HepG2 (cell line): ENCODE results near the gene SYT14. TPM values are rescaled to one million over a fixed set of nuclear protein-coding genes. Genes with fewer than 3 reads are reported as not detected.
"Not testable (repeated sequence)": the region's sequence is repeated elsewhere in the genome, so short reads cannot be mapped to it uniquely, and the experiment has no call there.

ENCODE experiments used
- ATAC-seq: fragments of 200-7000 bp; cut with Tn5 transposase; 3 replicates; pipeline ENCODE4 v1.9.1; 2020; ENCODE audit warnings: mild to moderate bottlenecking, moderate library complexity
- BruUV-seq: library from RNA; stranded (reverse); fragments of 400-500 nt; replicated peaks from 2 replicates; lab custom pipeline; 2021; lab: Mats Ljungman, UMichigan
- CTCF ChIA-PET: fragments of 300-600 bp; formaldehyde crosslinking; extraction: SDS; loops from one replicate; lab custom pipeline; 2021; ENCODE audit warnings: low total read pairs, inconsistent platforms, low intra/inter-chr PET ratio; lab: Yijun Ruan, JAX
- POLR2A ChIA-PET: fragments of 350-600 bp; sonication (Branson Sonifier 250); formaldehyde crosslinking; loops from one replicate; lab custom pipeline; 2020; ENCODE audit warnings: antibody characterized with exemption, inconsistent platforms; lab: Yijun Ruan, JAX
- DNase-seq: peaks from one replicate; pipeline ENCODE4 v3.0.0-alpha.2; 2015; ENCODE audit warnings: low spot score
- FAIRE-seq: peaks from 3 replicates; lab custom pipeline; 2011; peaks lifted over from hg19 to GRCh38; lab: Jason Lieb, UNC
- H2AFZ ChIP-seq: one replicate; pipeline ENCODE4 v1.6.1; 2011; ENCODE audit warnings: low read length, inconsistent platforms
- H3K27ac ChIP-seq: fragments of 300-600 bp; 3 replicates; pipeline ENCODE4 v1.8.0; 2011; ENCODE audit warnings: mixed run types, mild to moderate bottlenecking, mixed read lengths, low read length, inconsistent platforms; ENCODE audit not compliant: insufficient read depth; ENCODE audit errors: extremely low read length
- H3K27me3 ChIP-seq, 2 experiments: fragments of 200-600 bp in 1 of 2; 2 replicates in 1 of 2; 3 replicates in 1 of 2; pipeline versions ENCODE4 v1.6.0 to v1.8.0; 2011; ENCODE audit warnings: low read length in 2 of 2, mild to moderate bottlenecking in 2 of 2, moderate library complexity in 2 of 2, inconsistent platforms in 1 of 2; ENCODE audit not compliant: insufficient read depth in 2 of 2, control insufficient read depth in 1 of 2
- H3K36me3 ChIP-seq, 2 experiments: fragments of 200-600 bp in 1 of 2; replicated peaks in 1 of 2; 2 replicates in 1 of 2; 3 replicates in 1 of 2; pipeline versions ENCODE4 v1.5.1 to v1.8.0; 2011; ENCODE audit warnings: low read length in 2 of 2, inconsistent platforms in 1 of 2; ENCODE audit not compliant: insufficient read depth in 2 of 2, control insufficient read depth in 1 of 2
- H3K4me1 ChIP-seq: 2 replicates; pipeline ENCODE4 v1.5.1; 2012; ENCODE audit warnings: low read length, inconsistent platforms; ENCODE audit not compliant: insufficient read depth
- H3K4me2 ChIP-seq: 2 replicates; pipeline ENCODE4 v1.6.0; 2011; ENCODE audit warnings: low read depth, low read length, inconsistent platforms
- H3K4me3 ChIP-seq, 3 experiments: fragments of 200-600 bp in 1 of 3; sonication (generic), shearing (Covaris generic) in 1 of 3; replicated peaks in 1 of 3; 2 replicates each; pipeline ENCODE4 v1.5.1; 2011 to 2016; ENCODE audit warnings: low read length in 3 of 3, inconsistent platforms in 2 of 3, low read depth in 2 of 3, mild to moderate bottlenecking in 2 of 3, control low read depth in 1 of 3, mixed read lengths in 1 of 3; ENCODE audit not compliant: insufficient read depth in 1 of 3
- H3K79me2 ChIP-seq: one replicate; pipeline ENCODE4 v1.6.1; 2011; ENCODE audit warnings: low read length, inconsistent platforms; ENCODE audit not compliant: insufficient read depth
- H3K9ac ChIP-seq: 2 replicates; pipeline ENCODE4 v1.6.0; 2011; ENCODE audit warnings: mild to moderate bottlenecking, low read depth, low read length, inconsistent platforms; ENCODE audit not compliant: insufficient read depth
- H3K9me3 ChIP-seq: 2 replicates; pipeline ENCODE4 v1.5.1; 2012; ENCODE audit warnings: mild to moderate bottlenecking, low read length
- H4K20me1 ChIP-seq: 2 replicates; pipeline ENCODE4 v1.6.0; 2011; ENCODE audit warnings: inconsistent platforms, mild to moderate bottlenecking, low read length, moderate library complexity; ENCODE audit not compliant: insufficient read depth
- ARNT2 ChIP-seq: sonication (generic); formaldehyde crosslinking; IDR thresholded peaks from 2 replicates; pipeline ENCODE4 v1.8.0; 2022; ENCODE audit warnings: mild to moderate bottlenecking, low read depth, missing genetic modification reagents, moderate library complexity
- CTCF ChIP-seq: sonication (generic); formaldehyde crosslinking; IDR thresholded peaks from 2 replicates; pipeline ENCODE4 v1.5.0; 2020; ENCODE audit warnings: mild to moderate bottlenecking, missing genetic modification reagents, moderate library complexity
- E2F2 ChIP-seq: sonication (generic); formaldehyde crosslinking; IDR thresholded peaks from 2 replicates; pipeline ENCODE4 v1.4.0; 2020; ENCODE audit warnings: missing genetic modification reagents, borderline replicate concordance
- IRF2 ChIP-seq: IDR thresholded peaks from 2 replicates; pipeline ENCODE4 v1.6.1; 2018; ENCODE audit warnings: missing genetic modification reagents, missing compliant biosample characterization
- KAT2B ChIP-seq: fragments of 150-350 bp; IDR thresholded peaks from 2 replicates; pipeline ENCODE4 v1.6.1; 2014; ENCODE audit warnings: low read depth, low read length, borderline replicate concordance
- MAFK ChIP-seq, 2 experiments: IDR thresholded peaks in 1 of 2; conservative IDR thresholded peaks in 1 of 2; 2 replicates each; pipeline ENCODE4 v1.6.1; 2011; ENCODE audit warnings: improper control_type of control experiment in 2 of 2, low read length in 2 of 2
- NFYB ChIP-seq: sonication (generic); formaldehyde crosslinking; IDR thresholded peaks from 2 replicates; pipeline ENCODE4 v1.4.0; 2020; ENCODE audit warnings: missing genetic modification reagents
- NFYC ChIP-seq: IDR thresholded peaks from 2 replicates; pipeline ENCODE4 v1.6.1; 2016; ENCODE audit warnings: missing genetic modification reagents, missing compliant biosample characterization
- POLR2AphosphoS5 ChIP-seq: IDR thresholded peaks from 2 replicates; pipeline ENCODE4 v1.6.1; 2012; ENCODE audit warnings: low read depth, low read length
- PRPF4 ChIP-seq: fragments of 200-400 bp; formaldehyde crosslinking; IDR thresholded peaks from 2 replicates; pipeline ENCODE4 v1.6.1; 2016; ENCODE audit warnings: low read length, low read depth; ENCODE audit not compliant: poor library complexity, severe bottlenecking
- TSC22D2 ChIP-seq: sonication (generic); formaldehyde crosslinking; IDR thresholded peaks from 2 replicates; pipeline ENCODE4 v1.5.1; 2020; ENCODE audit warnings: missing genetic modification reagents, mild to moderate bottlenecking, borderline replicate concordance
- ZNF251 ChIP-seq: sonication (generic); formaldehyde crosslinking; IDR thresholded peaks from 2 replicates; pipeline ENCODE4 v1.9.0; 2021; ENCODE audit warnings: mild to moderate bottlenecking, missing genetic modification reagents
- ZNF326 ChIP-seq: sonication (generic); formaldehyde crosslinking; IDR thresholded peaks from 2 replicates; pipeline ENCODE4 v1.4.0; 2020; ENCODE audit warnings: missing genetic modification reagents, borderline replicate concordance
- ZNF337 ChIP-seq: sonication (generic); formaldehyde crosslinking; IDR thresholded peaks from 2 replicates; pipeline ENCODE4 v1.5.1; 2020; ENCODE audit warnings: missing genetic modification reagents, low read depth, mild to moderate bottlenecking, borderline replicate concordance
- ZNF562 ChIP-seq: sonication (generic); formaldehyde crosslinking; IDR thresholded peaks from 2 replicates; pipeline ENCODE4 v1.8.0; 2022; ENCODE audit warnings: missing genetic modification reagents, borderline replicate concordance
- ZNF749 ChIP-seq: sonication (generic); formaldehyde crosslinking; IDR thresholded peaks from 2 replicates; pipeline ENCODE4 v1.8.0; 2022; ENCODE audit warnings: mild to moderate bottlenecking, missing genetic modification reagents, moderate library complexity, borderline replicate concordance
- WGBS: methylation state at CpG from one replicate; pipeline ENCODE4 v1.1.6; 2017; ENCODE audit warnings: low lambda C conversion rate; 5-methylcytosine and 5-hydroxymethylcytosine counted together
- in situ Hi-C: cut with HindIII; loops from 2 replicates; pipeline ENCODE4 v1.10.0; 2017; ENCODE audit warnings: low pct_unique_long_range_greater_than_20kb; ENCODE audit not compliant: extremely low pct_ligation_motif_present
- intact Hi-C: fragments of 100-400 bp; cut with micrococcal nuclease; formaldehyde crosslinking; loops from one replicate; pipeline ENCODE4 v1.10.0; 2022; ENCODE audit not compliant: unreplicated experiment
- polyA plus RNA-seq, 8 experiments: library from polyadenylated mRNA; depleted of rRNA in 3 of 8; stranded (reverse) in 7 of 8; unstranded in 1 of 8; fragments of >200 nt; fragmentation: Illumina TruSeq in 4 of 8; extraction: Trizol in 4 of 8; gene quantifications; 2 replicates each; pipeline versions ENCODE4 v1.2.1 to v1.2.3, GENCODE V29; 2011 to 2016; ENCODE audit warnings: low read depth in 4 of 8, missing spikeins in 1 of 8, mixed read lengths in 1 of 8; ENCODE audit not compliant: insufficient read depth in 1 of 8
- total RNA-seq, 5 experiments: library from RNA; depleted of rRNA; stranded (reverse); fragments of >200 nt; fragmentation: Illumina TruSeq; extraction: Trizol; gene quantifications; 2 replicates each; pipeline ENCODE4 v1.2.3, GENCODE V29; 2016; ENCODE audit warnings: low read depth in 1 of 5

SYT14 gene
- total and polyA plus RNA-seq, 2 of the 13 experiments (the other 11 are each of a cell fraction or from before 2014, with no cell fraction given), result not detected

GRCh38 chr1:209888291-209889076, 49.5 kb upstream of the SYT14 start:
- FAIRE-seq, H3K9ac ChIP-seq, H3K27ac ChIP-seq, H3K27me3 ChIP-seq, ATAC-seq, H2AFZ ChIP-seq, H3K4me1 ChIP-seq, BruUV-seq, H3K4me3 ChIP-seq, in situ Hi-C loops, H3K9me3 ChIP-seq, CTCF ChIA-PET, intact Hi-C loops, H4K20me1 ChIP-seq, POLR2A ChIA-PET, H3K79me2 ChIP-seq, DNase-seq, H3K36me3 ChIP-seq: not testable (repeated sequence)
- peak overlapping the region; percentile 23; the same call in 1 of the 2 replicates for H3K4me2 ChIP-seq
- TF ChIP-seq MAFK (conservative IDR thresholded peaks at IDR 0.05 in 1 of 2, IDR thresholded peaks at IDR 0.05 in 1 of 2; ENCODE audit: low read length in 2 of 2) (peak; percentile 27 to 29; a peak in 1 of 4 replicates), NFYC (peak; percentile 44), NFYB (0 out of 2 replicates have a peak, but pooled peaks have one; percentile 28)
- 55% methylated on average over 31 of the region's 31 CpGs for WGBS

GRCh38 chr1:209889077-209889418, 49.0 kb upstream of the SYT14 start:
- Histone ChIP-seq H3K4me1 (no peaks in the 10 kb centered on the region), H3K9me3 (no peaks in the 10 kb centered on the region), H3K9ac (no peak overlapping the region), H3K4me2 (no peak overlapping the region), H4K20me1 (no peaks in the 10 kb centered on the region), H3K27ac (no peak overlapping the region), H3K4me3 (no peak overlapping the region), H3K27me3 (peaks cover 0 to 5% of the 10 kb centered on the region in 2 experiments; a peak in 1 of 5 replicates), H3K79me2 (no peaks in the 10 kb centered on the region), H2AFZ (no peak overlapping the region), H3K36me3 (no peaks in the 10 kb centered on the region)
- DNase-seq (no peak), ATAC-seq (no peak), FAIRE-seq (no peak)
- POLR2A ChIA-PET, result no interaction called here
- in situ Hi-C loops, result no loop called here
- 70% methylated on average over 22 of the region's 35 CpGs for WGBS
- no TSS peak for BruUV-seq
- CTCF ChIA-PET, result no interaction called here
- intact Hi-C loops, result no loop called here
- TF ChIP-seq ZNF562, result no peak
- no peak for TF ChIP-seq ZNF749 (CRISPR knock-in tag)
- no peak for TF ChIP-seq CTCF (CRISPR knock-in tag)
- TF ChIP-seq ZNF337 (CRISPR knock-in tag), result no peak
- no peak for TF ChIP-seq ARNT2 (CRISPR knock-in tag)
- no peak for TF ChIP-seq PRPF4
- TF ChIP-seq KAT2B, result no peak
- no peak for TF ChIP-seq E2F2 (CRISPR knock-in tag)
- TF ChIP-seq IRF2 (CRISPR knock-in tag), result no peak
- no peak for TF ChIP-seq ZNF326 (CRISPR knock-in tag)
- TF ChIP-seq ZNF251 (CRISPR knock-in tag), result no peak
- no peak for TF ChIP-seq TSC22D2 (CRISPR knock-in tag)
- no peak for TF ChIP-seq POLR2AphosphoS5
